NCI-H446 (cell line): ENCODE measurements around the gene AGPAT4.
"Not testable (repeated sequence)": the region's sequence is repeated elsewhere in the genome, so short reads cannot be mapped to it uniquely, and the experiment has no call there.

Experiments
- DNase-seq, 2 experiments: peaks; one replicate each; lab custom pipeline; 2025; lab: John Stamatoyannopoulos, UW

The AGPAT4 gene

GRCh38 chr6:161227004-161227960 lies 46.6 kb downstream of the AGPAT4 start:
- no peak for DNase-seq

- DNase-seq, result no peak
Observed at GRCh38 chr6:161226009-161226964, 47.6 kb downstream of the AGPAT4 start.

GRCh38 chr6:161225681-161226008 lies 48.2 kb downstream of the AGPAT4 start:
- DNase-seq, result no peak

- not testable (repeated sequence) for DNase-seq
Observed at GRCh38 chr6:161224951-161225680, 48.7 kb downstream of the AGPAT4 start.

- DNase-seq, result no peak
Observed at GRCh38 chr6:161223646-161224045, 50.2 kb downstream of the AGPAT4 start.

GRCh38 chr6:161222706-161223234 lies 51.1 kb downstream of the AGPAT4 start:
- DNase-seq, result no peak

- DNase-seq, result no peak
Observed at GRCh38 chr6:161220346-161220745, 53.5 kb downstream of the AGPAT4 start.

- no peak for DNase-seq
Observed at GRCh38 chr6:161219680-161220079, 54.2 kb downstream of the AGPAT4 start.

GRCh38 chr6:161218222-161218621 lies 55.6 kb downstream of the AGPAT4 start:
- DNase-seq, result no peak

GRCh38 chr6:161217628-161218027 lies 56.2 kb downstream of the AGPAT4 start:
- no peak for DNase-seq

GRCh38 chr6:161216616-161217205 lies 57.1 kb downstream of the AGPAT4 start:
- DNase-seq, result no peak

- DNase-seq, result no peak
Observed at GRCh38 chr6:161215876-161216615, 57.8 kb downstream of the AGPAT4 start.

GRCh38 chr6:161215193-161215592 lies 58.7 kb downstream of the AGPAT4 start:
- DNase-seq, result no peak

- DNase-seq, result no peak
Observed at GRCh38 chr6:161214722-161215121, 59.1 kb downstream of the AGPAT4 start.

- DNase-seq, result no peak
Observed at GRCh38 chr6:161212902-161213301, 61.0 kb downstream of the AGPAT4 start.

GRCh38 chr6:161211380-161212035 lies 62.4 kb downstream of the AGPAT4 start:
- DNase-seq, result no peak

- DNase-seq, result no peak
Observed at GRCh38 chr6:161210857-161211256, 63.0 kb downstream of the AGPAT4 start.

- no peak for DNase-seq
Observed at GRCh38 chr6:161207200-161207599, 66.7 kb downstream of the AGPAT4 start.

- no peak for DNase-seq
Observed at GRCh38 chr6:161204866-161205557, 68.8 kb downstream of the AGPAT4 start.
